Breast epithelium (tissue), 3 donors: Measurements from ENCODE around the gene SLC51A.

Experiments used
- CTCF ChIP-seq, 3 donors: fragments of 450-650 bp; IDR thresholded peaks; one replicate each; pipeline ENCODE4 v1.5.1; 2016 to 2017; ENCODE audit warnings: antibody characterized with exemption in 3 of 3, mild to moderate bottlenecking in 3 of 3, moderate library complexity in 3 of 3
- POLR2A ChIP-seq: fragments of 450-650 bp; IDR thresholded peaks from one replicate; pipeline ENCODE4 v1.6.1; 2016; ENCODE audit warnings: antibody characterized with exemption, mild to moderate bottlenecking, moderate library complexity
- POLR2AphosphoS5 ChIP-seq, 3 donors: sonication (generic); formaldehyde crosslinking; IDR thresholded peaks; one replicate each; pipeline ENCODE4 v1.6.1; 2017; ENCODE audit warnings: antibody characterized with exemption in 3 of 3

GRCh38 chr3:196232882-196233251 is 16.5 kb downstream of the SLC51A start:
- no peak for TF ChIP-seq CTCF (IDR thresholded peaks at IDR 0.05)
- no peak for TF ChIP-seq POLR2AphosphoS5 (IDR thresholded peaks at IDR 0.05)
- TF ChIP-seq POLR2A, result no peak
